GM18517 (cell line): ENCODE data around the gene OR5F1.

ENCODE experiments used
- ATAC-seq: cut with Tn5 transposase; IDR thresholded peaks from one replicate; pipeline ENCODE4 v1.9.1; 2021; ENCODE audit warnings: mild to moderate bottlenecking, moderate library complexity; ENCODE audit not compliant: unreplicated experiment

OR5F1 gene

DNA sequence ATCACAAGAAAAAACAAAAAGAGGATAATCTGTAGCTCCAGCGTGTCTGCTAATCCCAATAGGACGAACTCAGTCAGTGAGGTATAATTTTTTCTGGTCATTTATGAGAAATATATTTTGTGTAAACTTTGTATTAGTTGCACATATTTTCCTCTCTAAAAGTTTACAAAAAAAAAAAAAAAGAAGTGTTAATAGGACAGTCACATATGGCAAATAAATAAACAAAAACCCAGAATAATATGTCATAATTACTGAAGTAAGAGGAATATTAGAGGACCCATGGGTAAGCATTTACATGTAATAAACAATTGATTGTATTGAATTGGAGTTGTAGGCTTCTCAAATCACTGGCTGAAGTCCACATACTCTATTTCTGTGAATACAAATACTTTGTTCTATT lies at the start of gene OR5F1:
Gene OR5F1 (minus strand): TSS at position 101 of the 400 bp plus-strand sequence. CDS start 0 bp downstream, at position 101.
- no peak for ATAC-seq

DNA sequence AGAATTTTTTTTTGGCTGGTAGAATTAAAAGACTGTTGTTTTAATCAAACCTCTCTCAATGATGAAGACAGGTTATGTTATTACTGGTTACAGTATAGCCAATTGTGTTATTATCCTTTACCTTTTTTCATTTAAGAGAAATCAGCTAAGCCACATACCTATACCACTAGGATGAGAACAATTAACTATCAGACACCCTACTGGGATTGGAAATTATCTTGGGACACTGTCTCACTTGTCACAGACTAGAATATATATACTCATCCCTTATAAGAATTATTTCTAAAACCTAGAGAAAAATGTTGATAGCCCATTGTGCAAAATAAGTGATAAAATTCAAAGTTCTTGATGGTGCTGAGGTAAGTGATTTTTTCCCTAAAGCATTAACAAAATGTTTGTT lies 32.9 kb upstream of the OR5F1 start, which contains the start of gene OR5AS1:
Gene OR5AS1 (plus strand): TSS at position 301 of the 400 bp plus-strand sequence. CDS start 2,765 bp downstream, outside the sequence.
- ATAC-seq, result no peak

DNA sequence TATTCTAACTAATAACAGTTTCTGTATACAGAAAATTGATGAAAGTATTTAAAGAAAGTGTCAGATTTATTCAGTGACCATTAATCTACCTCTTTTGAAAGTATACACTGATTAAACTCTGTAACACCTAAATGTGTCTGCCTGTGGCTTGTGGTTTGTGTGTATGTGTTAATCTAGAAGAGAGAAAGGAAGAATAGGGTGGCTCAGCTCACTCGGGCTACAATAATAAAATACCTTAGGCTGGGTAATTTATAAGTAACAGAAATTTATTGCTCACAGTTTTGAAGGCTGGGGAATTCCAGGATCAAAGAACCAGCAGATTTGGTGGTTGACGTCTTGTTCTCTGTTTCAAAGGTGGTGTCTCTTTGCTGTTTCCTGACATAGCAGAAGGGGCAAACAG lies 19.4 kb upstream of the OR5F1 start:
- no peak for ATAC-seq

DNA sequence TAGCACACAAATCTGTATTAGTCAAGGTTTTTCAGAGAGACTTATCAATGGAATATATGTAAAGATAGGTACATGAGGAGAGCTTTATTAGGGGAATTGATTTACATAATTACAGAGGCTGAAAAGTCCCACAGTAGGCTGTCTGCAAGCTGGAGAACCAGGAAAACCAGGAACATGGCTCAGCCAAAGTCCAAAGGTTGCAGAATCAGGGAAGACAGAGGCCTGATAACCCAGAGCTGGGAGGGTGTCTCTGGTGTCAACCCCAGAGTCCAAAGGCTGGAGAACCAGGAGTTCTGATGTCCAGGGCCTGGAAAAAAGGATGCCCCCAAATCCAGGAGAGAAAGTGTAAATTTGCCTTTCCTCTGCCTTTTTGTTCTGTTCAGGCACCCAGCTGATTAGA lies 16.3 kb upstream of the OR5F1 start:
- no peak for ATAC-seq

DNA sequence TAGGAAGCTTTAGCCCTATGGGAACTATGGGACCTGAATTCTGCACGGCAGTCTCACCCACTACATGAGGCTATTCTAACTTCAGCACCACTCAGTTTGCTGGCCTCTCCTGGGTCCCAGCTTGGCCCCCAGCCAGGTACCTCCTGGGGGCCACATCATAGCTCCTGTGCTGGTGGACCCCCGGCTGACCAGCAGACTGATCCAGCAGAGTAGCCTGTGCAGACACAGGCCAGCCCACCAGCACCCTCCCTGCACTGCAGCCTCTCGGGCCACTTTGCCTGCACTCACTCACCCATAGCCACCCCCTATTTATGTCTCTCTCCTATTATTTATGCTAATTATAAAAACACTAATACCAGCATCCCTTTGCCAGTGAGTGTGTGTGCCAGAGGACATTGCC lies 23.5 kb downstream of the OR5F1 start:
- no peak for ATAC-seq

DNA sequence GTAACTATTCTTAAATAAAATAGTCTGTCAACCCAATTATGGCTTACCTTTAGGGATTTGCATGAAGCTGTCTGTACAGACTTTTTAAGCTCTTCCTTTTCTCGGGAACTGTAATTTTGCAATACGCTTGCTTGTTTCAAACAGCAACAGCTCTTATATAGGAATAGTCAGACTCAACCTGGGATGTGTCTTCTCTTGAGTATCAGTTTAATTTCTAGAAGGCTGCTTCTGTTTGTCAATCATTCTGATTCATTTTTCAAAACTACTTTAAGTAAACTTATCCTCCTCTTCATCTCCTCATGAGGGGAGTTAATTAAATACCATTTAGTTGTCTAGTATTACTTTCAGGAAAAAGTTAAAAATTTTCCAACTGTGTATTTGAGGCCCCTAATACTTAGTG lies 24.6 kb downstream of the OR5F1 start, which contains the start of gene OR10AG1:
Gene OR10AG1 (minus strand): TSS at position 101 of the 400 bp plus-strand sequence. CDS start 38 bp downstream, at position 63.
- ATAC-seq, result no peak

DNA sequence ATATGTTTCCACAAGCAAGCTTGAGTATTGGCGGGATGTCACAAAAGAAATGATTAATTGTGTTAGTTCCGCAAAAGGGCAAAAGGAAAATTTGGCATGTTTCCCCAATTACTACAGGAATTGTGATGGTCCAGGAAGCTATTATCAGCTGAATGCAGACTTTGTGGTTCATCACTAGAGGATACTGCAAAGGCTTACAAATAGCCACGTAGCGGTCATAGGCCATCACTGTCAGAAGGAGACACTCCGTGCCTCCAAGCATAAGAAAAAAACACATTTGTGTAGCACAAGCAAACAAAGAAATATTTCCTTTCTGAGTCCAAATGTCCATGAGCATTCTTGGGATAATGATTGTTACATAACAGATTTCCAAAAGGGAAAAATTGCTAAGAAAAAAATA lies 26.5 kb downstream of the OR5F1 start:
- ATAC-seq, result no peak

DNA sequence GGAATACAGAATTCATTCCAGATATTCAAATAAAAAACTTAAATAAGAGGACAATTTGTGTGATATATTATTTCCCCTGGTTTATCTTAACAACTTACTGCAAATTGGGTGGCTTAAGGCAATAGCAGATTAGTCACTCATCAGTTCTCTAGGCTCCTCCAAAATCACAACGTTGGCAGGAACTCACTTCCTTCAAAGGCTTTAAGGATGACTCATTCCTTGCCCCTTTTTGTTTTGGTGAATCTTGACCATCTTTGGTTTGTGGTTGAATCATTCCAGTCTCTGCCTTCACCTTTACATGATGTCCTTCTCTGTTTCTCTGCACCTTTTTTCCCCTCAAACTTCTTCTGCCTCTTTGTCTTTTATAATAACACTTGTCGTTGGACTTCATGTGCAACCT lies 28.0 kb downstream of the OR5F1 start:
- ATAC-seq, result no peak

DNA sequence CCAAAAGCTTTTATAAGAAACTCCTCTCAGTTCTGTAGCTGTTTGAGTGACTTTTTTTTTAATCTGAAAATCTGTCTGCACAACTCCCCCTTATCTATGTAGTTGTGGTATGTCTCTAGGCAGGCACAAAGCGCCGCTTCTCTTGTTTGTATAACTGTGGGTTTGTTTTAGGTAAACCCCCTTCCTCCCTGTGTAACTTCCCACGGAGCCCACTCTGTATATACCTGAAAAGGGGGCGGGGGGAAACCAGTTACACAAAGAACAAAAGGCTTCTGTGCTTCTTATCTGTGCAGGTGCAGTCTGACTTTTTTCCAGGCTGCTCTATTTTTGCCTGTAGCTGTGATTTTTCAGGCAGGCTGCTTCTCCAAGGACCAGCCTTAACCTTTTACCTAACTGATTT lies 37.9 kb downstream of the OR5F1 start:
- ATAC-seq, result no peak

DNA sequence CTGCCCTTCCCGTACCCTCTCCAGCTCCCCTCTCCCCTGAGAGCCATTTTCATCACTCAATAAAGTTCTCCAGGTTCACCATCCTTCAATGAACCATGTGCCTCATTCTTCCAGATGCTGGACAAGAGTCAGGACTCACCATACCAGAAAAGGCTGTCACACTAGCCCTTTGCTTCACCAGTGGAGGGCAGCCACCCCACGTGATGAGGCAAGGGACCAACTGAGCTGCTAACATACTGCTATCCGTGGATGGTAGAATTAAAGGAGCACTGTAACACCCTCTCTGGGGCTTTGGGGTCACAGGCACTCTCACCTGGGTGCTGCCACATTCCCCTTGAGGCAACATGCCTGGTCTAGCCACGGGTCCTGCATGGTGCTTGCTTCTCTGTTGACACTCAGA lies 45.1 kb downstream of the OR5F1 start:
- ATAC-seq, result no peak
